GM23338 (cell line): ENCODE data around the gene BCL2. TPM values are rescaled to one million over a fixed set of nuclear protein-coding genes. Genes with fewer than 3 reads are reported as not detected.

Experiments
- ATAC-seq: fragments of 200-7000 bp; cut with Tn5 transposase; 3 replicates; pipeline ENCODE4 v1.9.1; 2020
- DNase-seq: peaks from one replicate; pipeline ENCODE4 v3.0.0-alpha.2; 2015; ENCODE audit warnings: low spot score
- H2AFZ ChIP-seq: fragments of 200-600 bp; sonication (generic); 2 replicates; pipeline ENCODE4 v1.8.0; 2016; ENCODE audit warnings: antibody characterized with exemption, mild to moderate bottlenecking, moderate library complexity
- H3F3A ChIP-seq: fragments of 200-600 bp; sonication (generic); replicated peaks from 2 replicates; pipeline ENCODE4 v1.8.0; 2017; ENCODE audit warnings: antibody characterized with exemption, mixed run types, low read depth
- H3K27ac ChIP-seq: fragments of 200-600 bp; sonication (generic); 2 replicates; pipeline ENCODE4 v1.6.1; 2016; ENCODE audit warnings: low read depth
- H3K27me3 ChIP-seq: fragments of 200-600 bp; sonication (generic); 2 replicates; pipeline ENCODE4 v1.8.0; 2016; ENCODE audit warnings: mild to moderate bottlenecking, mixed run types, moderate library complexity; ENCODE audit not compliant: insufficient read depth
- H3K36me3 ChIP-seq: fragments of 200-600 bp; sonication (generic); 2 replicates; pipeline ENCODE4 v1.8.0; 2016; ENCODE audit warnings: mild to moderate bottlenecking; ENCODE audit not compliant: insufficient read depth
- H3K4me1 ChIP-seq: fragments of 200-600 bp; sonication (generic); 2 replicates; pipeline ENCODE4 v1.8.0; 2016; ENCODE audit warnings: mild to moderate bottlenecking, moderate library complexity; ENCODE audit not compliant: insufficient read depth
- H3K4me2 ChIP-seq: fragments of 200-600 bp; sonication (generic); 2 replicates; pipeline ENCODE4 v1.7.1; 2017; ENCODE audit warnings: mixed run types
- H3K4me3 ChIP-seq: fragments of 200-600 bp; sonication (generic); 2 replicates; pipeline ENCODE4 v1.6.1; 2016; ENCODE audit warnings: mixed run types
- H3K79me2 ChIP-seq: fragments of 200-600 bp; sonication (generic); replicated peaks from 2 replicates; pipeline ENCODE4 v1.8.0; 2017; ENCODE audit warnings: mild to moderate bottlenecking; ENCODE audit not compliant: insufficient read depth
- H3K9me2 ChIP-seq: fragments of 200-600 bp; sonication (generic); 2 replicates; pipeline ENCODE4 v1.8.0; 2017; ENCODE audit not compliant: insufficient read depth
- H4K20me1 ChIP-seq: fragments of 200-600 bp; sonication (generic); replicated peaks from 2 replicates; pipeline ENCODE4 v1.8.0; 2017; ENCODE audit warnings: mild to moderate bottlenecking; ENCODE audit not compliant: insufficient read depth
- H3K27ac Mint-ChIP-seq: 2 replicates; pipeline ENCODE4 v1.8.0; 2020; ENCODE audit warnings: inconsistent platforms, mild to moderate bottlenecking, moderate library complexity, mixed read lengths
- H3K27me3 Mint-ChIP-seq: 3 replicates; pipeline ENCODE4 v1.8.0; 2022; ENCODE audit warnings: low read depth, mild to moderate bottlenecking, moderate library complexity, mixed read lengths, inconsistent platforms; ENCODE audit not compliant: insufficient read depth, poor library complexity
- H3K36me3 Mint-ChIP-seq: 3 replicates; pipeline ENCODE4 v1.8.0; 2021; ENCODE audit warnings: low read depth, mild to moderate bottlenecking, inconsistent platforms, moderate library complexity, mixed read lengths
- H3K4me1 Mint-ChIP-seq: 3 replicates; pipeline ENCODE4 v1.8.0; 2020; ENCODE audit warnings: mild to moderate bottlenecking, inconsistent platforms, mixed read lengths
- H3K4me3 Mint-ChIP-seq: 3 replicates; pipeline ENCODE4 v1.8.0; 2021; ENCODE audit warnings: moderate library complexity, mild to moderate bottlenecking, inconsistent platforms, mixed read lengths
- H3K9me3 Mint-ChIP-seq: 3 replicates; pipeline ENCODE4 v1.8.0; 2020; ENCODE audit warnings: moderate library complexity, mild to moderate bottlenecking, inconsistent platforms, mixed read lengths
- CREB1 ChIP-seq: fragments of 250-450 bp; sonication (Bioruptor Pico); IDR thresholded peaks from 2 replicates; pipeline ENCODE4 v1.5.0; 2020; ENCODE audit warnings: low read depth, mild to moderate bottlenecking, moderate library complexity
- EZH2 ChIP-seq: fragments of 200-600 bp; sonication (generic); IDR thresholded peaks from one replicate; pipeline ENCODE4 v1.8.0; 2017; ENCODE audit warnings: antibody characterized with exemption, mild to moderate bottlenecking, low read depth; ENCODE audit not compliant: unreplicated experiment
- JUNB ChIP-seq: IDR thresholded peaks from one replicate; pipeline ENCODE4 v1.6.1; 2016; ENCODE audit warnings: antibody characterized with exemption; ENCODE audit not compliant: unreplicated experiment
- NANOG ChIP-seq: IDR thresholded peaks from 2 replicates; pipeline ENCODE4 v1.6.1; 2016; ENCODE audit warnings: antibody characterized with exemption, borderline replicate concordance
- POLR2AphosphoS5 ChIP-seq: IDR thresholded peaks from 2 replicates; pipeline ENCODE4 v1.6.1; 2016; ENCODE audit warnings: antibody characterized with exemption, low read depth
- STAT1 ChIP-seq: IDR thresholded peaks from one replicate; pipeline ENCODE4 v1.6.1; 2016; ENCODE audit warnings: antibody characterized with exemption; ENCODE audit not compliant: unreplicated experiment
- ZNF114 ChIP-seq: fragments of 250-450 bp; sonication (Bioruptor Pico); IDR thresholded peaks from 2 replicates; pipeline ENCODE4 v1.5.0; 2020; ENCODE audit warnings: mild to moderate bottlenecking, moderate library complexity
- ZNF331 ChIP-seq: fragments of 250-450 bp; sonication (Bioruptor Pico); IDR thresholded peaks from 2 replicates; pipeline ENCODE4 v1.5.0; 2020; ENCODE audit warnings: low read depth, mild to moderate bottlenecking, moderate library complexity
- polyA plus RNA-seq: library from polyadenylated mRNA; unstranded; fragments of >200 nt; fragmentation: Nextera tagmentation; extraction: Ambion mirVana; gene quantifications from 2 replicates; pipeline ENCODE4 v1.2.1, GENCODE V29; 2016
- total RNA-seq: library from RNA; depleted of rRNA; stranded (reverse); fragments of >200 nt; shearing (Covaris generic); gene quantifications from 2 replicates; pipeline ENCODE4 v1.2.3, GENCODE V29; 2014
- TF ChIP-seq, protein P1 (sequence below), 2 experiments: fragments of 200-600 bp in 1 of 2; sonication (generic) in 1 of 2; conservative IDR thresholded peaks; 2 replicates each; pipeline versions ENCODE4 v1.5.1 to v1.6.1; 2016 to 2017; ENCODE audit warnings: antibody characterized with exemption in 2 of 2, low read depth in 2 of 2, mild to moderate bottlenecking in 2 of 2, moderate library complexity in 1 of 2
- TF ChIP-seq, protein P2 (sequence below): IDR thresholded peaks from one replicate; pipeline ENCODE4 v1.6.1; 2018; ENCODE audit warnings: antibody characterized with exemption; ENCODE audit not compliant: unreplicated experiment
- TF ChIP-seq, protein P3 (sequence below): IDR thresholded peaks from 2 replicates; pipeline ENCODE4 v1.6.1; 2016; ENCODE audit warnings: antibody characterized with exemption

BCL2 gene
- total and polyA plus RNA-seq, 2 experiments from 2014 or later, result 1.2 to 4.0 TPM

DNA sequence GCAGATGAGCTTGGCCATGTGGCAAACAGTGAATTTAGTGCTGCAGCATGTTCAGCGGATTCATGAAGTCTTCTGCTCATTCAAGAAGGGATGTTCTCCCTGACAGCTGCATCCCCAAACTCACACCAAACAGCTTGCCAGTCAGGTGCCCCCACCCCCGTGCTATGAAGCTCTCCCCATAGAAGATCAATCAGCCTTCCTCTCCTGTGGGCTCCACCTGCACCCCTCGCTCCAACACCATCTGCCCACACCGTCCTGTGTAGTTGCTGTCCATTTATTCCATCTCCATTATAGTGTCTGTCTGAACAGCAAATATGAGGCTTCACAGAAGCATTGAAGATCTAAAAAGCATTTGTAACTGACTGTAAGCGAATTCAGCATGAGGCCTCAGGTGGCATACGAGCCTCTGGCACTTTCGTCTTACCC is 218.9 kb downstream of the BCL2 start (continued):
- TF ChIP-seq, protein P1, sequence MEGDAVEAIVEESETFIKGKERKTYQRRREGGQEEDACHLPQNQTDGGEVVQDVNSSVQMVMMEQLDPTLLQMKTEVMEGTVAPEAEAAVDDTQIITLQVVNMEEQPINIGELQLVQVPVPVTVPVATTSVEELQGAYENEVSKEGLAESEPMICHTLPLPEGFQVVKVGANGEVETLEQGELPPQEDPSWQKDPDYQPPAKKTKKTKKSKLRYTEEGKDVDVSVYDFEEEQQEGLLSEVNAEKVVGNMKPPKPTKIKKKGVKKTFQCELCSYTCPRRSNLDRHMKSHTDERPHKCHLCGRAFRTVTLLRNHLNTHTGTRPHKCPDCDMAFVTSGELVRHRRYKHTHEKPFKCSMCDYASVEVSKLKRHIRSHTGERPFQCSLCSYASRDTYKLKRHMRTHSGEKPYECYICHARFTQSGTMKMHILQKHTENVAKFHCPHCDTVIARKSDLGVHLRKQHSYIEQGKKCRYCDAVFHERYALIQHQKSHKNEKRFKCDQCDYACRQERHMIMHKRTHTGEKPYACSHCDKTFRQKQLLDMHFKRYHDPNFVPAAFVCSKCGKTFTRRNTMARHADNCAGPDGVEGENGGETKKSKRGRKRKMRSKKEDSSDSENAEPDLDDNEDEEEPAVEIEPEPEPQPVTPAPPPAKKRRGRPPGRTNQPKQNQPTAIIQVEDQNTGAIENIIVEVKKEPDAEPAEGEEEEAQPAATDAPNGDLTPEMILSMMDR (conservative IDR thresholded peaks at IDR 0.05; ENCODE audit: low read depth in 2 of 2), result no peak
- TF ChIP-seq JUNB, result no peak
- no peak for TF ChIP-seq POLR2AphosphoS5
- TF ChIP-seq, protein P2, sequence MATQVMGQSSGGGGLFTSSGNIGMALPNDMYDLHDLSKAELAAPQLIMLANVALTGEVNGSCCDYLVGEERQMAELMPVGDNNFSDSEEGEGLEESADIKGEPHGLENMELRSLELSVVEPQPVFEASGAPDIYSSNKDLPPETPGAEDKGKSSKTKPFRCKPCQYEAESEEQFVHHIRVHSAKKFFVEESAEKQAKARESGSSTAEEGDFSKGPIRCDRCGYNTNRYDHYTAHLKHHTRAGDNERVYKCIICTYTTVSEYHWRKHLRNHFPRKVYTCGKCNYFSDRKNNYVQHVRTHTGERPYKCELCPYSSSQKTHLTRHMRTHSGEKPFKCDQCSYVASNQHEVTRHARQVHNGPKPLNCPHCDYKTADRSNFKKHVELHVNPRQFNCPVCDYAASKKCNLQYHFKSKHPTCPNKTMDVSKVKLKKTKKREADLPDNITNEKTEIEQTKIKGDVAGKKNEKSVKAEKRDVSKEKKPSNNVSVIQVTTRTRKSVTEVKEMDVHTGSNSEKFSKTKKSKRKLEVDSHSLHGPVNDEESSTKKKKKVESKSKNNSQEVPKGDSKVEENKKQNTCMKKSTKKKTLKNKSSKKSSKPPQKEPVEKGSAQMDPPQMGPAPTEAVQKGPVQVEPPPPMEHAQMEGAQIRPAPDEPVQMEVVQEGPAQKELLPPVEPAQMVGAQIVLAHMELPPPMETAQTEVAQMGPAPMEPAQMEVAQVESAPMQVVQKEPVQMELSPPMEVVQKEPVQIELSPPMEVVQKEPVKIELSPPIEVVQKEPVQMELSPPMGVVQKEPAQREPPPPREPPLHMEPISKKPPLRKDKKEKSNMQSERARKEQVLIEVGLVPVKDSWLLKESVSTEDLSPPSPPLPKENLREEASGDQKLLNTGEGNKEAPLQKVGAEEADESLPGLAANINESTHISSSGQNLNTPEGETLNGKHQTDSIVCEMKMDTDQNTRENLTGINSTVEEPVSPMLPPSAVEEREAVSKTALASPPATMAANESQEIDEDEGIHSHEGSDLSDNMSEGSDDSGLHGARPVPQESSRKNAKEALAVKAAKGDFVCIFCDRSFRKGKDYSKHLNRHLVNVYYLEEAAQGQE, result no peak
- TF ChIP-seq ZNF114 (CRISPR knock-in tag), result no peak
- no peak for TF ChIP-seq ZNF331 (CRISPR knock-in tag)
- no peak for TF ChIP-seq EZH2
- TF ChIP-seq CREB1 (CRISPR knock-in tag), result no peak
- no peak for TF ChIP-seq STAT1

DNA sequence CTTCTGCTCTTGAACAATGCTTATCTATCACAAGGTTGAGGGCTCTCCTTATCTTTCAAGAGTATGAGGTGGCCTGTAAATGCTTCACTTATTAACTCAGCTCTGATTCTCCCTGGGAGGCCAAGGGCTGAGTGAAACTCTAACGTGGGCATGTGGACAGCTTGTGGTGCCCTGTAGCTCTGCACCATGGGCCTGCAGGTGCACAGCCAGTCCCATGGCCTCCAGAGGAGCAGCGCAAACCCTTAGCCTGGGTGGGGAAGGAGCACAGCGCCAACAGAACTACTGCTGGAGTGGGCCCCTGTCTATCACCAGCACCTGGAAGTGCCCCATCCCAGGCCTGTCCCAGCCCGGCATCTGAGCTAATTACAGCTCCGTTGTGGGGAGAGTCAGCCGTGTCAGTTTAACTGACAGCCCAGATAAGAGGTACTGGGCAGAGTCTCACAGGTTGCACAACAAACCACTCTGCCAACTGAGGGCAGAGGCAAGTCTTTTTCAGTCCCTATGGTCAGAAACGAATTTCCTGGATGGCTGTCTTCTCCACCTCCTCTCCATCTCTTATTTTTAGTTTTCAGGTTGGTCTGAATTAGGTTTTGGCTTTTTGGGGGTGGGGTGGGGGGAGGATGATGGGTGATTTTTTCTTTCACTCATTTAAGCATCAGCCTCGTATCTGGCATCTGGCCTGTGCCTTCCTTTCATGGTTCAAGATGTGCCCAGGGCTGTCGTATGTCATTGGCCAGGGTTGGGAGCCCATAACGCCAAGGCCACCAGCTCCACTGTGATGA is 219.5 kb downstream of the BCL2 start:
- DNase-seq (no peak), ATAC-seq (no peak)
- H3K9me3 Mint-ChIP-seq, result peaks cover 3% of the 10 kb centered on the region; the same call in 2 of the 3 replicates
- TF ChIP-seq NANOG, result no peak
- TF ChIP-seq, protein P3, sequence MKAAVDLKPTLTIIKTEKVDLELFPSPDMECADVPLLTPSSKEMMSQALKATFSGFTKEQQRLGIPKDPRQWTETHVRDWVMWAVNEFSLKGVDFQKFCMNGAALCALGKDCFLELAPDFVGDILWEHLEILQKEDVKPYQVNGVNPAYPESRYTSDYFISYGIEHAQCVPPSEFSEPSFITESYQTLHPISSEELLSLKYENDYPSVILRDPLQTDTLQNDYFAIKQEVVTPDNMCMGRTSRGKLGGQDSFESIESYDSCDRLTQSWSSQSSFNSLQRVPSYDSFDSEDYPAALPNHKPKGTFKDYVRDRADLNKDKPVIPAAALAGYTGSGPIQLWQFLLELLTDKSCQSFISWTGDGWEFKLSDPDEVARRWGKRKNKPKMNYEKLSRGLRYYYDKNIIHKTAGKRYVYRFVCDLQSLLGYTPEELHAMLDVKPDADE, result no peak
- no peak for TF ChIP-seq CREB1 (CRISPR knock-in tag)
- TF ChIP-seq, protein P1 (conservative IDR thresholded peaks at IDR 0.05; ENCODE audit: low read depth in 2 of 2), result no peak
- TF ChIP-seq JUNB, result no peak
- TF ChIP-seq, protein P2, result no peak
- TF ChIP-seq STAT1, result no peak
- TF ChIP-seq POLR2AphosphoS5, result no peak
- TF ChIP-seq ZNF331 (CRISPR knock-in tag), result no peak
- no peak for TF ChIP-seq ZNF114 (CRISPR knock-in tag)
- no peak for TF ChIP-seq EZH2

More for the DNA sequence above, 219.5 kb downstream of the BCL2 start:
- Mint-ChIP-seq H3K27ac (no peak overlapping the region), H3K4me3 (no peak overlapping the region), H3K27me3 (peaks cover 2% of the 10 kb centered on the region), H3K36me3 (peaks cover 4% of the 10 kb centered on the region; the same call in 2 of the 3 replicates), H3K4me1 (peaks cover 8% of the 10 kb centered on the region)
- H2AFZ ChIP-seq, result no peak overlapping the region
- H3F3A ChIP-seq, result no peaks in the 10 kb centered on the region
- H3K9me2 ChIP-seq, result 0 out of 2 replicates have a peak, but pooled peaks cover 4% of the 10 kb centered on the region
- no peak overlapping the region for H3K4me3 ChIP-seq
- H3K4me1 ChIP-seq, result no peaks in the 10 kb centered on the region
- H3K27ac ChIP-seq, result no peak overlapping the region
- no peak overlapping the region for H3K4me2 ChIP-seq
- no peaks in the 10 kb centered on the region for H3K79me2 ChIP-seq
- no peaks in the 10 kb centered on the region for H3K36me3 ChIP-seq
- H4K20me1 ChIP-seq, result no peaks in the 10 kb centered on the region
- H3K27me3 ChIP-seq, result no peaks in the 10 kb centered on the region
